Progenitor cell of endocrine pancreas (in vitro differentiated cells): ENCODE data around the gene SYT1. TPM values are rescaled to one million over a fixed set of nuclear protein-coding genes. Genes with fewer than 3 reads are reported as not detected.

Source experiments
- DNase-seq: peaks from one replicate; pipeline ENCODE4 v3.0.0; 2021; ENCODE audit warnings: low spot score; ENCODE audit not compliant: unreplicated experiment
- H3K27ac Mint-ChIP-seq: 2 replicates; pipeline ENCODE4 v1.8.0; 2021; ENCODE audit warnings: mild to moderate bottlenecking, moderate library complexity, mixed read lengths
- H3K27me3 Mint-ChIP-seq: 2 replicates; pipeline ENCODE4 v1.8.0; 2021; ENCODE audit warnings: mixed read lengths
- H3K36me3 Mint-ChIP-seq: 2 replicates; pipeline ENCODE4 v1.8.0; 2022; ENCODE audit warnings: mixed read lengths; ENCODE audit not compliant: insufficient read depth
- H3K4me1 Mint-ChIP-seq: 2 replicates; pipeline ENCODE4 v1.8.0; 2021; ENCODE audit warnings: low read depth, mixed read lengths
- H3K4me3 Mint-ChIP-seq: 2 replicates; pipeline ENCODE4 v1.8.0; 2021; ENCODE audit warnings: low read depth, mild to moderate bottlenecking, moderate library complexity, mixed read lengths
- H3K9me3 Mint-ChIP-seq: 2 replicates; pipeline ENCODE4 v1.8.0; 2021; ENCODE audit warnings: low read depth, mixed read lengths
- total RNA-seq: library from RNA; stranded (reverse); gene quantifications from 2 replicates; pipeline ENCODE4 v1.2.1, GENCODE V29; 2021
- TF ChIP-seq, protein P1 (sequence below): fragments of 200-600 bp; sonication (generic); IDR thresholded peaks from one replicate; pipeline ENCODE4 v1.5.0; 2021; ENCODE audit warnings: antibody characterized with exemption, mild to moderate bottlenecking; ENCODE audit not compliant: unreplicated experiment

Gene SYT1
- total RNA-seq, 1 donor from 2014 or later = 4.3 TPM

DNA sequence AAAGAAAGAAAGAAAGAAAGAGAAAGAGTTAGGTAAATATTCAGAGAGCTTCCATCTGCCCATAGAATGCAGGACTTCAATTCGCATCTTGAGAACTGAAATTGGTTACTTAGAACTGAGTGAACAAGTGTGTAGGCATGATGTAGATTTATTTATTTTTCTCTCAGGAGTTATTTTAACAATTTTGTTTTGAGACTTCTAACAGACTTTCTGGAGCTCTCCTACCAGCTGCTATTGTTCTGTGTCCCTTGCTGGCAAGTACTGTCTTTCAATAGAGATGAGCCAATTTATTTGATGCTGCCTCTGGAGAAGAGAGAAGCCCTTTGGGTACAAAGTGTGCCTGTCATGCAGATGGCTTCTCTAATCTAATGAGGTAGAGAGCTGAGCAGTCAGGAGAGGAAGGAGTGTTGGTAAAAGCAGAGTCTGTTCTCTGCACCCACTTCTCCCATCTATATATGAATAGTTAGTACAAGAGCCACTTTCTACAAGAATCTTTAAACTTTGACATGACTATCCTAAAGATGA, 67.0 kb downstream of the SYT1 start:
- H3K27ac Mint-ChIP-seq = no peak overlapping the region
- peaks cover 2% of the 10 kb centered on the region for H3K4me1 Mint-ChIP-seq
- no peak for DNase-seq
- peaks cover 9% of the 10 kb centered on the region for H3K27me3 Mint-ChIP-seq
- H3K4me3 Mint-ChIP-seq = no peak overlapping the region
- TF ChIP-seq, protein P1, sequence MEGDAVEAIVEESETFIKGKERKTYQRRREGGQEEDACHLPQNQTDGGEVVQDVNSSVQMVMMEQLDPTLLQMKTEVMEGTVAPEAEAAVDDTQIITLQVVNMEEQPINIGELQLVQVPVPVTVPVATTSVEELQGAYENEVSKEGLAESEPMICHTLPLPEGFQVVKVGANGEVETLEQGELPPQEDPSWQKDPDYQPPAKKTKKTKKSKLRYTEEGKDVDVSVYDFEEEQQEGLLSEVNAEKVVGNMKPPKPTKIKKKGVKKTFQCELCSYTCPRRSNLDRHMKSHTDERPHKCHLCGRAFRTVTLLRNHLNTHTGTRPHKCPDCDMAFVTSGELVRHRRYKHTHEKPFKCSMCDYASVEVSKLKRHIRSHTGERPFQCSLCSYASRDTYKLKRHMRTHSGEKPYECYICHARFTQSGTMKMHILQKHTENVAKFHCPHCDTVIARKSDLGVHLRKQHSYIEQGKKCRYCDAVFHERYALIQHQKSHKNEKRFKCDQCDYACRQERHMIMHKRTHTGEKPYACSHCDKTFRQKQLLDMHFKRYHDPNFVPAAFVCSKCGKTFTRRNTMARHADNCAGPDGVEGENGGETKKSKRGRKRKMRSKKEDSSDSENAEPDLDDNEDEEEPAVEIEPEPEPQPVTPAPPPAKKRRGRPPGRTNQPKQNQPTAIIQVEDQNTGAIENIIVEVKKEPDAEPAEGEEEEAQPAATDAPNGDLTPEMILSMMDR = no peak
- H3K36me3 Mint-ChIP-seq = no peaks in the 10 kb centered on the region
- no peaks in the 10 kb centered on the region for H3K9me3 Mint-ChIP-seq

DNA sequence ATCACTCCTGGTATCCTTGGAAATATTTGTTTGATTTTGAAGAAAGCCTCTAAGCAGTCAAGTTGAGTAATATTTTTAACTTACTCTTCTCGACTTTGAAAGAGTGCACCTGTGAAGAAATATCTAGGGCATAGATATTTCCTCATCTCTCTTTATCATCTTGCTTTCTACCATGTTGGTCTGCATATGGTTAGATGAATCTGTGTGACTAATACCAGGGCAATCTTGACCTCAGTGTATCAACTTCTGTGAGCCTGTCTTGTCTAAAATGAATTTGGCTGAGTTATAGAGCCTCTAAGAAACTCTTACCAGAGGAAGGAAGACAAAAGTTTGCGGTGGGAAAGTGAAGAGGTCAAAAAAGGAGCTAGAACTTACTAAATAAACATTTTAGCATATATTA, 68.4 kb downstream of the SYT1 start:
- H3K36me3 Mint-ChIP-seq = no peaks in the 10 kb centered on the region
- no peak overlapping the region for H3K27ac Mint-ChIP-seq
- TF ChIP-seq, protein P1 = no peak
- peaks cover 2% of the 10 kb centered on the region for H3K4me1 Mint-ChIP-seq
- DNase-seq = no peak
- no peak overlapping the region for H3K4me3 Mint-ChIP-seq
- H3K27me3 Mint-ChIP-seq = peaks cover 9% of the 10 kb centered on the region
- H3K9me3 Mint-ChIP-seq = no peaks in the 10 kb centered on the region

DNA sequence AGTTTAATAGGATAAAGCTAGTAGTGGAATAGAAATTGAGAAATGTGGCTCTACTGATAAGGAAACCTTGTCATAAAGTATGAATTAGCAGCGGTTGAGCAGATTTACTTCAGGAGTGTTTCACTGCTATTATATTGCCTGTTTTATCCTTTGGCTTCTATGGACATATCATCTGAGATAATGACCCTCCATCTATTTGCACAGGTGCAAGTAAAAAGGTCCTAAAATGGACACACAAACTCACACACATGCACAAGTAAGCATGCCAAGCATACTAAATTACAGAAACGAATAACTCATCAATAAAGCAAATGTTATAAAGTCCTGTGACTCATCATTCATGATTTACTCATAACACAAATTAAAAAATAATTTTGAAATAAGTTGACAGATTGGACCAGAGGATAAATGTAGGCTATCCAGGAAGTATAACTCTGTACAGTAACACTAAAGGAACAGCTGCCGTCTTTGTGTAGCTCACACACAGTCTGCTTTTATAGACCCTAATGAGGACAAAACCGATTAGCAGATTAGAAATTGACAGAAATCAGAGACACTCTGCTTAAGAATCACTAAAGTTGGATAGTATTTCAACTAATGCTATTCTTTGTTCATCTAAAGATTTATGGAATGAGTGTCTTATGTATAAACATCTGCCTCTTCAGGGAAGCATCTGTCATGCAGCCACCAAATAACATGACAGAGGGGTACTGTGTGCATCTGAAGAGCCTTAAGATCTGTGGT, 73.9 kb downstream of the SYT1 start:
- Mint-ChIP-seq H3K9me3 (no peaks in the 10 kb centered on the region), H3K36me3 (no peaks in the 10 kb centered on the region), H3K4me3 (no peak overlapping the region), H3K27ac (no peak overlapping the region), H3K27me3 (no peaks in the 10 kb centered on the region), H3K4me1 (no peaks in the 10 kb centered on the region)
- DNase-seq = no peak
- TF ChIP-seq, protein P1 = no peak

DNA sequence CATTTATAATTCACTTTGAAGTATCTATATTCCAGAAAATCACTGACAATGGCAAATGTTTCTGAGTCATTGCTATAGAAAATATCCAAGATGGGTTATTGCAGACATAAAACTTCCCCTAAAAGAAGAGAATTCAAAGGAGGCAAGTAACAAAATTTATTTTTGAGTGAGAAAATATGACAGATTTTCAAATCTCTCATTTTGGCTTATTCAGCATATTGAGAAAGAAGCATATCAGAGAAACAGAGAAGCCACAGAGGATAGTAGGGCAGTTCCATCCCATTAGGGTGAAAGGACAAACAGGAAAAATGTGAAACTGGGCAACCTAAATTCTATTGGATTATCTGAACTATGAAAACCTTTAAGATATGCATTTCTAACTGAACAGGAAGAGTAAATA, 85.0 kb downstream of the SYT1 start:
- no peaks in the 10 kb centered on the region for H3K36me3 Mint-ChIP-seq
- H3K27ac Mint-ChIP-seq = no peak overlapping the region
- no peaks in the 10 kb centered on the region for H3K4me1 Mint-ChIP-seq
- DNase-seq = no peak
- TF ChIP-seq, protein P1 = no peak
- H3K27me3 Mint-ChIP-seq = no peaks in the 10 kb centered on the region
- H3K9me3 Mint-ChIP-seq = no peaks in the 10 kb centered on the region
- no peak overlapping the region for H3K4me3 Mint-ChIP-seq

DNA sequence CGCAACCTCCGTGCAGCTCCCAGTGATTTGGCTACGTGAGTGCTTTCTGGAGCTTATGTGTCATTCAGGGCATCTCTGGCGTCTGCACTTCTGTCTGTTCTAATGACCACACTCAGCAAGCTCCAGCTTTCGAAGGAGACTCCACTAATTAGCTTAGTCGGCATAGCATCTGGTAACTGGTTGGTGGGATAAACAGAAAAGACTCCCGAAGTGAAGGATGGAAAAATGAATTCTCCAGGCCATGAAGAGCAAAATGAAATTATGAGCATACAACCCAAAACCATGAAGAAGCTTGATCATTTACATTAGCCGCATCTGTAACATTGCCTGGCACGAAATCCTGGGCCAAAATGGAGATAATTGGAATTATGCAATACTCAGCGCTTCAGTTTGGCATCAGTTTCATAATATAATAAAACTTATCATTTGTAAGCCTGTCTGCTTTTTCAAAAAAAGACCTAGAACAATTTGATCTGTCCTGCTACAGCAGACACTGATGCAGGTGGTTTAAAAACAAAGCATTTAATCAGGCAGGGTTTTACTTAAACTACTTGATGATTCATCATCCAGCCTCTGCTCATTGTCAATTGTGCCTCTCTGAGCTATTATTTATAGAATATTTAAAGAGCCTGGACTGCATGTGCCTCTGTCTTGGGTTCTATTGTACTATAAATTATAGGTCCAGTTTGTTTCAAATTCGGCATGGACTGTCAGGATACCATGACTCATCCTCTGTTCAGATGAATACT, 87.4 kb downstream of the SYT1 start:
- H3K27me3 Mint-ChIP-seq = no peaks in the 10 kb centered on the region
- H3K27ac Mint-ChIP-seq = no peak overlapping the region
- no peak overlapping the region for H3K4me3 Mint-ChIP-seq
- no peaks in the 10 kb centered on the region for H3K9me3 Mint-ChIP-seq
- no peaks in the 10 kb centered on the region for H3K4me1 Mint-ChIP-seq
- TF ChIP-seq, protein P1 = no peak
- H3K36me3 Mint-ChIP-seq = no peaks in the 10 kb centered on the region
- no peak for DNase-seq
